Measurements from ENCODE around the gene IFT43. TPM values are rescaled to one million over a fixed set of nuclear protein-coding genes. Genes with fewer than 3 reads are reported as not detected.

Gene IFT43
- total RNA-seq, 1 experiment from 2014 or later: 24.2 TPM

GRCh38 chr14:76088326-76088725, 102.8 kb downstream of the IFT43 start:
- H3K4me3 ChIP-seq (replicated peaks in 1 of 2; ENCODE audit: low read depth in 1 of 2, low read length in 2 of 2): no peak overlapping the region
- ATAC-seq (no peak), DNase-seq (ENCODE audit: low read depth, low spot score) (no peak)
- H3K4me2 ChIP-seq (ENCODE audit: low read length): no peak overlapping the region
- H2AFZ ChIP-seq (ENCODE audit: low read depth, low read length, poor library complexity, severe bottlenecking): no peak overlapping the region
- H3K79me2 ChIP-seq (ENCODE audit: insufficient read depth, low read length): no peaks in the 10 kb centered on the region
- H3K27me3 ChIP-seq (ENCODE audit: insufficient read depth, low read length): no peaks in the 10 kb centered on the region
- H3K36me3 ChIP-seq (ENCODE audit: control insufficient read depth in 1 of 2, insufficient read depth in 2 of 2, low read length in 2 of 2): no peaks in the 10 kb centered on the region
- no peaks in the 10 kb centered on the region for H4K20me1 ChIP-seq (ENCODE audit: insufficient read depth)
- no peaks in the 10 kb centered on the region for H3K9me3 ChIP-seq (ENCODE audit: control insufficient read depth in 1 of 2, insufficient read depth in 1 of 2, low read depth in 1 of 2, low read length in 2 of 2)
- intact Hi-C loops (cut with micrococcal nuclease): no loop called here
- no peaks in the 10 kb centered on the region for H3K4me1 ChIP-seq (ENCODE audit: control insufficient read depth in 1 of 2, insufficient read depth in 2 of 2, low read length in 2 of 2)
- TF ChIP-seq JUND (IDR thresholded peaks at IDR 0.05) (no peak), ZNF274 (IDR thresholded peaks at IDR 0.05; ENCODE audit: low read depth, low read length) (no peak), CEBPB (IDR thresholded peaks at IDR 0.05; ENCODE audit: low read depth) (no peak), SP1 (IDR thresholded peaks at IDR 0.05; ENCODE audit: low read depth) (no peak), SRF (IDR thresholded peaks at IDR 0.05; ENCODE audit: low read depth) (no peak), RAD21 (IDR thresholded peaks at IDR 0.05; ENCODE audit: low read depth) (no peak), EZH2 (IDR thresholded peaks at IDR 0.05) (no peak), CTCF (IDR thresholded peaks at IDR 0.05 in 2 of 3, conservative IDR thresholded peaks at IDR 0.05 in 1 of 3; ENCODE audit: borderline replicate concordance in 1 of 3, insufficient read depth in 1 of 3, low read depth in 2 of 3, low read length in 2 of 3) (no peak), CBX3 (IDR thresholded peaks at IDR 0.05; ENCODE audit: low read depth) (no peak), EGR1 (IDR thresholded peaks at IDR 0.05; ENCODE audit: low read depth) (no peak), YY1 (IDR thresholded peaks at IDR 0.05; ENCODE audit: extremely low read depth, insufficient replicate concordance, low read depth, low read length) (no peak), POLR2A (IDR thresholded peaks at IDR 0.05; ENCODE audit: borderline replicate concordance, extremely low read depth, insufficient read depth, insufficient read length) (no peak), POLR2AphosphoS5 (IDR thresholded peaks at IDR 0.05; ENCODE audit: low read depth, low read length) (no peak), TCF7L2 (IDR thresholded peaks at IDR 0.05; ENCODE audit: borderline replicate concordance, extremely low read depth, insufficient read depth, insufficient read length) (no peak), FOSL1 (IDR thresholded peaks at IDR 0.05; ENCODE audit: low read depth) (no peak)
- CTCF ChIA-PET: interaction anchor here (1.8 kb wide), 1 partner anchor 380 kb away, joined by 5 read pairs; no protein-coding TSS in a partner anchor
- BruUV-seq (replicated peaks): no TSS peak
- RAD21 ChIA-PET (ENCODE audit: low non-redundant PET in 1 of 2, low total read pairs in 2 of 2, uncharacterized antibody in 2 of 2, unreplicated experiment in 2 of 2): no interaction called here
- POLR2A ChIA-PET: no interaction called here
- H3K9me2 ChIP-seq (ENCODE audit: insufficient read depth): no peaks in the 10 kb centered on the region
- H3K9ac ChIP-seq (ENCODE audit: low read length): no peak overlapping the region
- H3K27ac ChIP-seq (ENCODE audit: low read depth, low read length): no peak overlapping the region

Data from HCT116 (cell line).